DOHH2 (cell line): ENCODE measurements around the gene COMMD4.
A peak's percentile ranks its signal among the peaks of the same experiment; 100 is the strongest.

Experiments
- H3F3A ChIP-seq: fragments of 200-600 bp; sonication (generic), shearing (Covaris generic); 2 replicates; pipeline ENCODE4 v1.6.0; 2016; ENCODE audit warnings: antibody characterized with exemption, mild to moderate bottlenecking; ENCODE audit not compliant: control insufficient read depth, insufficient read depth
- H3K27ac ChIP-seq: fragments of 200-600 bp; sonication (generic); 2 replicates; pipeline ENCODE4 v1.5.1; 2014; ENCODE audit warnings: low read depth, mild to moderate bottlenecking, low read length, moderate library complexity
- H3K27me3 ChIP-seq: fragments of 200-600 bp; sonication (generic); 2 replicates; pipeline ENCODE4 v1.6.1; 2014; ENCODE audit warnings: mild to moderate bottlenecking, low read length, mixed read lengths; ENCODE audit not compliant: control insufficient read depth
- H3K36me3 ChIP-seq: fragments of 200-600 bp; sonication (generic); 2 replicates; pipeline ENCODE4 v1.6.1; 2014; ENCODE audit warnings: mild to moderate bottlenecking, low read length, moderate library complexity, mixed read lengths; ENCODE audit not compliant: control insufficient read depth
- H3K4me1 ChIP-seq: fragments of 200-600 bp; sonication (generic); 2 replicates; pipeline ENCODE4 v1.6.1; 2014; ENCODE audit warnings: mild to moderate bottlenecking, low read length, mixed read lengths; ENCODE audit not compliant: control insufficient read depth
- H3K4me2 ChIP-seq: fragments of 200-600 bp; sonication (generic); 2 replicates; pipeline ENCODE4 v1.6.0; 2014; ENCODE audit warnings: mild to moderate bottlenecking, low read length, moderate library complexity
- H3K4me3 ChIP-seq: fragments of 200-600 bp; sonication (generic); 2 replicates; pipeline ENCODE4 v1.5.1; 2014; ENCODE audit warnings: mild to moderate bottlenecking, low read length, mixed read lengths
- H3K79me2 ChIP-seq: fragments of 200-600 bp; sonication (generic); 2 replicates; pipeline ENCODE4 v1.6.1; 2014; ENCODE audit warnings: mild to moderate bottlenecking, low read length, mixed read lengths; ENCODE audit not compliant: control insufficient read depth
- H3K9me2 ChIP-seq: fragments of 200-600 bp; sonication (generic); replicated peaks from 2 replicates; pipeline ENCODE4 v1.6.1; 2014; ENCODE audit warnings: mild to moderate bottlenecking, low read length, mixed read lengths; ENCODE audit not compliant: control insufficient read depth
- H3K9me3 ChIP-seq: fragments of 200-600 bp; sonication (generic); 2 replicates; pipeline ENCODE4 v1.6.1; 2014; ENCODE audit warnings: antibody characterized with exemption, low read length, mixed read lengths; ENCODE audit not compliant: control insufficient read depth, insufficient read depth
- H4K20me1 ChIP-seq: fragments of 200-600 bp; sonication (generic); 2 replicates; pipeline ENCODE4 v1.6.0; 2014; ENCODE audit warnings: low read depth, mild to moderate bottlenecking, antibody characterized with exemption, low read length, moderate library complexity; ENCODE audit not compliant: control insufficient read depth, insufficient read depth
- EZH2phosphoT487 ChIP-seq: fragments of 200-600 bp; sonication (generic); IDR thresholded peaks from 2 replicates; pipeline ENCODE4 v1.6.1; 2017; ENCODE audit warnings: borderline replicate concordance, mild to moderate bottlenecking, antibody characterized with exemption, low read length, moderate library complexity, mixed read lengths
- TF ChIP-seq, protein P1 (sequence below): fragments of 200-600 bp; sonication (generic); IDR thresholded peaks from one replicate; pipeline ENCODE4 v1.5.1; 2014; ENCODE audit warnings: antibody characterized with exemption, mild to moderate bottlenecking, low read depth, low read length; ENCODE audit not compliant: poor library complexity, severe bottlenecking

COMMD4 gene

DNA sequence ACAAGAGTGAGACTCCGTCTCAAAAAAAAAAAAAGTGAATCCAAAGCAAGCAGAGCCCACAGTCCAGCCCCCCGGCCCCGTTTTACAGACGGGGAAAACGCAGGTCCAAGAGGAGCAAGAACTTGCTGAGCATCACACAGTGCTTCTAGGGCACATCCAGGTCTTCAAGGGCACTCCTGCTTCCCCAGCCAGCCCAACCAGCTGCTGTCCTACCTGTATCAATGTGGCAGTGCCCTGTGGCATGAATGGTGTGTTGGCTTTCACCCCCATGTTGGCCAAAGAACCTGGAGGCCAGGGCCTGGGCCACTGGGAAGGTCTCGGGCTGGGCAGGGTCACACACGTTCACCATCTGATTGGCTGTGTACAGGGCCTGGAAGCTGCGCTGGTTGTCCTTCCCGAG, 27.9 kb downstream of the COMMD4 start:
- H3K9me3 ChIP-seq, result no peaks in the 10 kb centered on the region
- peaks cover 4% of the 10 kb centered on the region; the same call in 1 of the 2 replicates for H3F3A ChIP-seq
- H3K4me3 ChIP-seq, result no peak overlapping the region
- no peak overlapping the region for H3K27ac ChIP-seq
- H3K36me3 ChIP-seq, result peaks cover 14% of the 10 kb centered on the region
- no peak overlapping the region for H3K4me2 ChIP-seq
- TF ChIP-seq, protein P1, sequence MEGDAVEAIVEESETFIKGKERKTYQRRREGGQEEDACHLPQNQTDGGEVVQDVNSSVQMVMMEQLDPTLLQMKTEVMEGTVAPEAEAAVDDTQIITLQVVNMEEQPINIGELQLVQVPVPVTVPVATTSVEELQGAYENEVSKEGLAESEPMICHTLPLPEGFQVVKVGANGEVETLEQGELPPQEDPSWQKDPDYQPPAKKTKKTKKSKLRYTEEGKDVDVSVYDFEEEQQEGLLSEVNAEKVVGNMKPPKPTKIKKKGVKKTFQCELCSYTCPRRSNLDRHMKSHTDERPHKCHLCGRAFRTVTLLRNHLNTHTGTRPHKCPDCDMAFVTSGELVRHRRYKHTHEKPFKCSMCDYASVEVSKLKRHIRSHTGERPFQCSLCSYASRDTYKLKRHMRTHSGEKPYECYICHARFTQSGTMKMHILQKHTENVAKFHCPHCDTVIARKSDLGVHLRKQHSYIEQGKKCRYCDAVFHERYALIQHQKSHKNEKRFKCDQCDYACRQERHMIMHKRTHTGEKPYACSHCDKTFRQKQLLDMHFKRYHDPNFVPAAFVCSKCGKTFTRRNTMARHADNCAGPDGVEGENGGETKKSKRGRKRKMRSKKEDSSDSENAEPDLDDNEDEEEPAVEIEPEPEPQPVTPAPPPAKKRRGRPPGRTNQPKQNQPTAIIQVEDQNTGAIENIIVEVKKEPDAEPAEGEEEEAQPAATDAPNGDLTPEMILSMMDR, result no peak
- no peak for TF ChIP-seq EZH2phosphoT487
- peaks cover 19% of the 10 kb centered on the region for H3K4me1 ChIP-seq
- H3K9me2 ChIP-seq, result no peaks in the 10 kb centered on the region
- H3K79me2 ChIP-seq, result peaks cover 1% of the 10 kb centered on the region
- H4K20me1 ChIP-seq, result no peaks in the 10 kb centered on the region; the same call in 1 of the 2 replicates
- H3K27me3 ChIP-seq, result no peaks in the 10 kb centered on the region

GRCh38 chr15:75364881-75365280, 29.0 kb downstream of the COMMD4 start:
- H3F3A ChIP-seq, result peaks cover 11% of the 10 kb centered on the region; the same call in 1 of the 2 replicates
- no peak overlapping the region for H3K27ac ChIP-seq
- no peaks in the 10 kb centered on the region; the same call in 1 of the 2 replicates for H4K20me1 ChIP-seq
- peaks cover 12% of the 10 kb centered on the region for H3K79me2 ChIP-seq
- TF ChIP-seq, protein P1, result no peak
- TF ChIP-seq EZH2phosphoT487, result no peak
- peaks cover 20% of the 10 kb centered on the region for H3K36me3 ChIP-seq
- H3K27me3 ChIP-seq, result no peaks in the 10 kb centered on the region
- H3K4me3 ChIP-seq, result no peak overlapping the region
- no peaks in the 10 kb centered on the region for H3K9me3 ChIP-seq
- H3K4me2 ChIP-seq, result no peak overlapping the region
- H3K4me1 ChIP-seq, result peaks cover 30% of the 10 kb centered on the region
- H3K9me2 ChIP-seq, result no peaks in the 10 kb centered on the region

DNA sequence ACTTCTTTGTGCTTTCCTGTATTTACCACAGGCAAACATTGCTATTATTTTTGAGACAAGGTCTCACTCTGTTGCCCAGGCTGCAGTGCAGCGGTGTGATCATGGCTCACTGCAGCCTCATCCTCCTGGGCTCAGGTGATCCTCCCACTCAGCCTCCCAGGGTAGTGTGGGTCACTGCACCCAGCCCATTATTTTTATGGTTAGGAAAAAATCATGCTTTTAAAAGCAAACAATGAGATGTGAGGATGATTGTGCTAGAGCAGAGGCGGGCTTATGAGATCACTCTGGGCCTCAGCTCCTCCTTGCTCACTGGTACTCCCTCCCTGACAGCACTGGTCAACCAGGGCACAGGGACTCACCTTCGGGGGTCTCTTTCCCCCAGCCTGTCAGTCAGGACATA, 30.3 kb downstream of the COMMD4 start:
- Histone ChIP-seq H3K79me2 (peaks cover 16% of the 10 kb centered on the region), H3K9me2 (no peaks in the 10 kb centered on the region), H3K4me2 (no peak overlapping the region), H3K36me3 (peaks cover 33% of the 10 kb centered on the region), H3K9me3 (no peaks in the 10 kb centered on the region), H3K27me3 (no peaks in the 10 kb centered on the region), H4K20me1 (no peaks in the 10 kb centered on the region; the same call in 1 of the 2 replicates), H3K4me1 (peaks cover 33% of the 10 kb centered on the region), H3K27ac (no peak overlapping the region), H3K4me3 (no peak overlapping the region), H3F3A (peaks cover 22% of the 10 kb centered on the region)
- TF ChIP-seq, protein P1, result no peak
- TF ChIP-seq EZH2phosphoT487, result no peak

- no peaks in the 10 kb centered on the region for H3K9me2 ChIP-seq
- peaks cover 22% of the 10 kb centered on the region for H3F3A ChIP-seq
- no peaks in the 10 kb centered on the region; the same call in 1 of the 2 replicates for H4K20me1 ChIP-seq
- no peak for TF ChIP-seq EZH2phosphoT487
- TF ChIP-seq, protein P1, result no peak
- 0 out of 2 replicates have a peak overlapping the region, but pooled peaks have one; percentile 4 for H3K27ac ChIP-seq
- H3K4me3 ChIP-seq, result peak overlapping the region; percentile 73
- H3K4me1 ChIP-seq, result peaks cover 33% of the 10 kb centered on the region
- H3K79me2 ChIP-seq, result peaks cover 20% of the 10 kb centered on the region
- H3K4me2 ChIP-seq, result peak overlapping the region; percentile 68
- no peaks in the 10 kb centered on the region for H3K9me3 ChIP-seq
- H3K36me3 ChIP-seq, result peaks cover 42% of the 10 kb centered on the region
- H3K27me3 ChIP-seq, result no peaks in the 10 kb centered on the region
These were observed 31.1 kb downstream of the COMMD4 start for GRCh38 chr15:75367006-75367405.
